ENCODE results near the gene ENTREP3. TPM values are rescaled to one million over a fixed set of nuclear protein-coding genes. Genes with fewer than 3 reads are reported as not detected.

The ENTREP3 gene
- total RNA-seq, 1 experiment from 2014 or later: 20.7 TPM

DNA sequence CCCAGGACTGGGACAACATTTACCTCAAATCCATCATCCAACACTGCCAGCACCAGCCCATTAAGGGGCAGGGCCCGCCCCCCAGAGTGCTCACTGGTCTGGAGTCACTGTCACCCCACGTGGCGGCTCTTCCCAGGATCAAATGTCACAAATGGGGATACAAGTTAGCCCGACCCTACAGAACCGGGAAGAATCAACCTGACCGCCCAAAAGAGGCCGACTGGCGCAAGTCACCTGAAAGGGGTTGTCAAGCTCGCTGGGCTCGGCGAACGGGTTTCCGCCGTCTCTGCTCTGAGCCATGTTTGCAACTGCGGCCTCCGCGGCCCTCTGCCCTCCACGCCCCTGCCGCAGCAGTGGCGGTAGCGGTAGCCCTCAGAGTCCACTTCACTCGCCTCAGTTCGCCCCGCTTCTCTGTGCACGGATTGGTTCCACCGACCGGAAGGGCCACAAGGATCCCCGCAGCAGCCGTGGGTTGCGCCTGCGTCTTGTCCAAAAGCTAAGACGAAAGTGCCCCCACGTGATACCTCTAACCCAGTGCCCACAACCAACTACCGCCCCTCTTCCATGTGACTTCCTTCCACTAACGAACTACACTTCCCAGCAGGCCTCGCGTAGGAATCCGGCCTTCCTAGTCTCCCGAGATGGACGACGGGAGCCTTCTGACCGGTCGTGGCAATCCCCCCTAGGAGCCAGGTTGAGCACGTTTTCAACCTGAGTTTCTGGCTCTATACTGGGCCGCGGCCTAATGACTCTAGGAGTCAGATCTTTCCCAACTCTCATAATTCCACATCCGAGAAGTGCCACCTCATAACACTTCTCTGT is 6.8 kb upstream of the ENTREP3 start, which contains the start of gene SCAMP3:
SCAMP3 (minus strand) TSS at position 509 of the 822 bp plus-strand sequence; CDS start at position 300, 209 bp downstream.
- peak; percentile 98 for DNase-seq
- Histone ChIP-seq H3K4me2 (ENCODE audit: low read depth, low read length, poor library complexity, severe bottlenecking) (peak within 1 kb of the TSS; percentile 99), H3K79me2 (ENCODE audit: low read length) (peaks cover 18% of the 10 kb centered on the region), H2AFZ (ENCODE audit: low read length) (peak within 1 kb of the TSS; percentile 62; the same call in 1 of the 2 replicates), H3K4me3 (ENCODE audit: low read length) (peak within 1 kb of the TSS; percentile 96), H3K27me3 (ENCODE audit: low read length) (no peaks in the 10 kb centered on the region), H3K9me2 (replicated peaks; ENCODE audit: insufficient read depth, low read length) (no peaks in the 10 kb centered on the region), H3K27ac (ENCODE audit: low read length) (peak within 1 kb of the TSS; percentile 64), H3K9ac (ENCODE audit: low read length) (peak within 1 kb of the TSS; percentile 96), H4K20me1 (ENCODE audit: insufficient read depth, low read depth, low read length) (no peaks in the 10 kb centered on the region), H3K36me3 (ENCODE audit: insufficient read depth, low read length) (peaks cover 32% of the 10 kb centered on the region; the same call in 1 of the 2 replicates), H3K4me1 (ENCODE audit: low read length) (peaks cover 21% of the 10 kb centered on the region), H3K9me3 (ENCODE audit: low read length) (no peaks in the 10 kb centered on the region)

- Histone ChIP-seq H3K9ac (ENCODE audit: low read length) (peak overlapping the region; percentile 96), H3K9me2 (replicated peaks; ENCODE audit: insufficient read depth, low read length) (no peaks in the 10 kb centered on the region), H3K27me3 (ENCODE audit: low read length) (no peaks in the 10 kb centered on the region), H3K9me3 (ENCODE audit: low read length) (no peaks in the 10 kb centered on the region), H3K4me3 (ENCODE audit: low read length) (peak overlapping the region; percentile 96), H3K36me3 (ENCODE audit: insufficient read depth, low read length) (peaks cover 27% of the 10 kb centered on the region; the same call in 1 of the 2 replicates), H3K79me2 (ENCODE audit: low read length) (peaks cover 18% of the 10 kb centered on the region), H3K27ac (ENCODE audit: low read length) (peak overlapping the region; percentile 64), H2AFZ (ENCODE audit: low read length) (peak overlapping the region; percentile 62; the same call in 1 of the 2 replicates), H4K20me1 (ENCODE audit: insufficient read depth, low read depth, low read length) (no peaks in the 10 kb centered on the region), H3K4me2 (ENCODE audit: low read depth, low read length, poor library complexity, severe bottlenecking) (peak overlapping the region; percentile 99), H3K4me1 (ENCODE audit: low read length) (peaks cover 21% of the 10 kb centered on the region)
- peak; percentile 73 for DNase-seq
Observed at GRCh38 chr1:155261493-155261851, 6.2 kb upstream of the ENTREP3 start.

GRCh38 chr1:155260276-155260675 is 5.0 kb upstream of the ENTREP3 start:
- peaks cover 26% of the 10 kb centered on the region for H3K4me1 ChIP-seq (ENCODE audit: low read length)
- DNase-seq: no peak
- H3K9ac ChIP-seq (ENCODE audit: low read length): no peak overlapping the region; the same call in 1 of the 2 replicates
- no peaks in the 10 kb centered on the region for H3K9me3 ChIP-seq (ENCODE audit: low read length)
- peaks cover 18% of the 10 kb centered on the region for H3K79me2 ChIP-seq (ENCODE audit: low read length)
- H3K27me3 ChIP-seq (ENCODE audit: low read length): no peaks in the 10 kb centered on the region
- H3K36me3 ChIP-seq (ENCODE audit: insufficient read depth, low read length): peaks cover 21% of the 10 kb centered on the region; the same call in 1 of the 2 replicates
- no peak overlapping the region for H3K4me3 ChIP-seq (ENCODE audit: low read length)
- H4K20me1 ChIP-seq (ENCODE audit: insufficient read depth, low read depth, low read length): no peaks in the 10 kb centered on the region
- H3K4me2 ChIP-seq (ENCODE audit: low read depth, low read length, poor library complexity, severe bottlenecking): no peak overlapping the region
- H3K27ac ChIP-seq (ENCODE audit: low read length): no peak overlapping the region
- no peaks in the 10 kb centered on the region for H3K9me2 ChIP-seq (replicated peaks; ENCODE audit: insufficient read depth, low read length)
- H2AFZ ChIP-seq (ENCODE audit: low read length): no peak overlapping the region

DNA sequence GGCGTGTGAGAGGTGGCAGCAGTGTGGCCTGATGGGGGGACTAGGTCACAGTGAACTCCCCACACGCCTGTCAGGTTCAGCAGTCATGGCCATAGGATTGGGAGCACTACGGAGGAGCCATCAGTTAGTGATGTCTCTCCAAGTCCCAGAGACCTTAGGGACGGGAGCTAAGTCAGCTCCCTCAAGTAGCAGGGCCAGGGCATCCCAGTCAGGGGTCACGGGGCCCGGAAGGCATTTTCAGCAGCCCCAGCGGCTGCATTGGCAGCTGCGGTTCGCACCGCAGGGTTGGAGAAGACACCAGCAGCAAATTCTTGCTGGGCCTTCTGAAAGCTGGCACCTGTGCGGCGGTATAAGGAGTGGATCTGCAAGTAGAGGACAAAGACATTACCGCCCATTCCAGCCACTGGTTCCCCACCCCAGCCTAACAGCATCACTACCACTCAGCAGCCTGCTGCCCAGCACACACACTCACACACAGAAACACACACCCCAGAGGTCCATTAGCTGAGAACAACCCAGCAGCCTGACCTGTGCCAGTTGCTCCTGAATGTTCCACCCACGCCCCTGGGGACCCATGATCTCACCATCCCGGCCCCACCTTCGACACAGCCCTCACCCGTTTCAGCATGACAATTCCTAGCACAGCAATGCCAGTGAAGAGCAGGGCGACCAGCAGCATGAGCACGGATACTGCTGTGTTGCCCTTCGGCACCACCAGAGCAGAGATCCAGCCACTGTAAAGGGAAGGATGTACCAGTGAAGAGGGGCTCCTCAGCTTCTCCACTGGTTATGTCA is 972 bp upstream of the ENTREP3 start:
- Histone ChIP-seq H3K9me3 (ENCODE audit: low read length) (no peaks in the 10 kb centered on the region), H3K4me2 (ENCODE audit: low read depth, low read length, poor library complexity, severe bottlenecking) (peak overlapping the region; percentile 78), H3K9me2 (replicated peaks; ENCODE audit: insufficient read depth, low read length) (no peaks in the 10 kb centered on the region), H3K4me1 (ENCODE audit: low read length) (peaks cover 41% of the 10 kb centered on the region), H3K36me3 (ENCODE audit: insufficient read depth, low read length) (peaks cover 4% of the 10 kb centered on the region; the same call in 1 of the 2 replicates), H3K4me3 (ENCODE audit: low read length) (no peak overlapping the region), H3K79me2 (ENCODE audit: low read length) (peaks cover 31% of the 10 kb centered on the region), H3K27ac (ENCODE audit: low read length) (no peak overlapping the region), H2AFZ (ENCODE audit: low read length) (no peak overlapping the region), H3K27me3 (ENCODE audit: low read length) (no peaks in the 10 kb centered on the region), H4K20me1 (ENCODE audit: insufficient read depth, low read depth, low read length) (no peaks in the 10 kb centered on the region), H3K9ac (ENCODE audit: low read length) (no peak overlapping the region)
- DNase-seq: peak; percentile 45

DNA sequence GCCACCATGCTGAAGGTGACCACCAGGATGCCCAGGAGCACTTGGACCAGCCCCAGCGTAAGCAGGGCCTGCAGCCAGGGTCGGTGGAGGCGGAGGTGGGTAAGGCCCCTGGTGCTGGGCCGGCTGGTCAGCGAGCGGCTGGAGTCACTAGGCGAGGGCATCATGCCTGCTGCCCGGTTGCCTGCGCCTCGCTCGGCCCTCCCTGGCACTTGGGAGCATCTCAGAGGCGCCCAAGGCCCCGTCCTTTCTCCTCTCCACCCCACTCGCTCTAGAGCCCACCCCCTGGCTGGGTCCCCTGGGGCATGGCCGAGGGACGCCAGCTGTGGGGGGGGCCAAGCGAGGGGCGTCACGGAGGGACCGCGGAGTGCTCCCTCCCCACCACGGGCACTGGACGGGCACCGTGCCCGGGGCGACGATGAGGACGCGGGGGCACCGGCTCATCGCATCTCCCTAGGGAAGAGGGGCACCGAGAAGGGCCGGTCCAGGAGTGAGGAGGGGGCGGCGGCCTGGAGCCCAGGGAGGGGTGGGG is 505 bp downstream of the ENTREP3 start:
- H3K9me3 ChIP-seq (ENCODE audit: low read length): no peaks in the 10 kb centered on the region
- H3K9me2 ChIP-seq (replicated peaks; ENCODE audit: insufficient read depth, low read length): no peaks in the 10 kb centered on the region
- H3K27ac ChIP-seq (ENCODE audit: low read length): peak overlapping the region; percentile 64
- no peaks in the 10 kb centered on the region for H4K20me1 ChIP-seq (ENCODE audit: insufficient read depth, low read depth, low read length)
- H2AFZ ChIP-seq (ENCODE audit: low read length): no peak overlapping the region; the same call in 1 of the 2 replicates
- H3K27me3 ChIP-seq (ENCODE audit: low read length): no peaks in the 10 kb centered on the region
- peak; percentile 70 for DNase-seq
- peaks cover 44% of the 10 kb centered on the region for H3K4me1 ChIP-seq (ENCODE audit: low read length)
- peaks cover 22% of the 10 kb centered on the region for H3K79me2 ChIP-seq (ENCODE audit: low read length)
- H3K9ac ChIP-seq (ENCODE audit: low read length): peak overlapping the region; percentile 91
- peak overlapping the region; percentile 78 for H3K4me2 ChIP-seq (ENCODE audit: low read depth, low read length, poor library complexity, severe bottlenecking)
- peak overlapping the region; percentile 73 for H3K4me3 ChIP-seq (ENCODE audit: low read length)
- peaks cover 4% of the 10 kb centered on the region; the same call in 1 of the 2 replicates for H3K36me3 ChIP-seq (ENCODE audit: insufficient read depth, low read length)

GRCh38 chr1:155254228-155254713 is 1.0 kb downstream of the ENTREP3 start:
- peak overlapping the region; percentile 64 for H3K27ac ChIP-seq (ENCODE audit: low read length)

GRCh38 chr1:155253797-155254196 is 1.5 kb downstream of the ENTREP3 start:
- Histone ChIP-seq H3K4me2 (ENCODE audit: low read depth, low read length, poor library complexity, severe bottlenecking) (peak overlapping the region; percentile 78), H3K4me1 (ENCODE audit: low read length) (peaks cover 45% of the 10 kb centered on the region), H3K4me3 (ENCODE audit: low read length) (peak overlapping the region; percentile 73), H3K79me2 (ENCODE audit: low read length) (peaks cover 22% of the 10 kb centered on the region), H3K9me3 (ENCODE audit: low read length) (no peaks in the 10 kb centered on the region), H3K27me3 (ENCODE audit: low read length) (no peaks in the 10 kb centered on the region), H3K9ac (ENCODE audit: low read length) (peak overlapping the region; percentile 91), H2AFZ (ENCODE audit: low read length) (no peak overlapping the region), H3K9me2 (replicated peaks; ENCODE audit: insufficient read depth, low read length) (no peaks in the 10 kb centered on the region), H3K27ac (ENCODE audit: low read length) (peak overlapping the region; percentile 64), H4K20me1 (ENCODE audit: insufficient read depth, low read depth, low read length) (no peaks in the 10 kb centered on the region), H3K36me3 (ENCODE audit: insufficient read depth, low read length) (peaks cover 4% of the 10 kb centered on the region; the same call in 1 of the 2 replicates)
- peak; percentile 51 for DNase-seq

More at GRCh38 chr1:155254228-155254713, 1.0 kb downstream of the ENTREP3 start:
- DNase-seq: peak; percentile 61
- H2AFZ ChIP-seq (ENCODE audit: low read length): no peak overlapping the region
- H3K27me3 ChIP-seq (ENCODE audit: low read length): no peaks in the 10 kb centered on the region
- H3K9me2 ChIP-seq (replicated peaks; ENCODE audit: insufficient read depth, low read length): no peaks in the 10 kb centered on the region
- peaks cover 4% of the 10 kb centered on the region; the same call in 1 of the 2 replicates for H3K36me3 ChIP-seq (ENCODE audit: insufficient read depth, low read length)
- peaks cover 45% of the 10 kb centered on the region for H3K4me1 ChIP-seq (ENCODE audit: low read length)
- peak overlapping the region; percentile 73 for H3K4me3 ChIP-seq (ENCODE audit: low read length)
- no peaks in the 10 kb centered on the region for H3K9me3 ChIP-seq (ENCODE audit: low read length)
- peak overlapping the region; percentile 91 for H3K9ac ChIP-seq (ENCODE audit: low read length)
- peaks cover 22% of the 10 kb centered on the region for H3K79me2 ChIP-seq (ENCODE audit: low read length)
- peak overlapping the region; percentile 78 for H3K4me2 ChIP-seq (ENCODE audit: low read depth, low read length, poor library complexity, severe bottlenecking)
- no peaks in the 10 kb centered on the region for H4K20me1 ChIP-seq (ENCODE audit: insufficient read depth, low read depth, low read length)

Measured in Karpas-422 (cell line).